ENCODE measurements around the gene WDR75.

- TF ChIP-seq, protein P1, sequence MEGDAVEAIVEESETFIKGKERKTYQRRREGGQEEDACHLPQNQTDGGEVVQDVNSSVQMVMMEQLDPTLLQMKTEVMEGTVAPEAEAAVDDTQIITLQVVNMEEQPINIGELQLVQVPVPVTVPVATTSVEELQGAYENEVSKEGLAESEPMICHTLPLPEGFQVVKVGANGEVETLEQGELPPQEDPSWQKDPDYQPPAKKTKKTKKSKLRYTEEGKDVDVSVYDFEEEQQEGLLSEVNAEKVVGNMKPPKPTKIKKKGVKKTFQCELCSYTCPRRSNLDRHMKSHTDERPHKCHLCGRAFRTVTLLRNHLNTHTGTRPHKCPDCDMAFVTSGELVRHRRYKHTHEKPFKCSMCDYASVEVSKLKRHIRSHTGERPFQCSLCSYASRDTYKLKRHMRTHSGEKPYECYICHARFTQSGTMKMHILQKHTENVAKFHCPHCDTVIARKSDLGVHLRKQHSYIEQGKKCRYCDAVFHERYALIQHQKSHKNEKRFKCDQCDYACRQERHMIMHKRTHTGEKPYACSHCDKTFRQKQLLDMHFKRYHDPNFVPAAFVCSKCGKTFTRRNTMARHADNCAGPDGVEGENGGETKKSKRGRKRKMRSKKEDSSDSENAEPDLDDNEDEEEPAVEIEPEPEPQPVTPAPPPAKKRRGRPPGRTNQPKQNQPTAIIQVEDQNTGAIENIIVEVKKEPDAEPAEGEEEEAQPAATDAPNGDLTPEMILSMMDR (IDR thresholded peaks at IDR 0.05; ENCODE audit: borderline replicate concordance, extremely low read depth, low read length, poor library complexity, severe bottlenecking): no peak
- no peak for TF ChIP-seq EZH2 (IDR thresholded peaks at IDR 0.05; ENCODE audit: borderline replicate concordance, low read depth, low read length, severe bottlenecking)
Observed at GRCh38 chr2:189426886-189427285, 14.4 kb upstream of the WDR75 start.
